GM12864 (cell line): Measurements from ENCODE around the gene OR10A5.
"Not testable (repeated sequence)": the region's sequence is repeated elsewhere in the genome, so short reads cannot be mapped to it uniquely, and the experiment has no call there.

ENCODE experiments used
- DNase-seq: peaks from one replicate; pipeline ENCODE4 v3.0.0-alpha.2; 2011; ENCODE audit warnings: low read depth
- H3K4me3 ChIP-seq: 2 replicates; pipeline ENCODE4 v1.5.1; 2011; ENCODE audit warnings: mild to moderate bottlenecking, low read depth, low read length, control low read depth
- CTCF ChIP-seq: IDR thresholded peaks from 2 replicates; pipeline ENCODE4 v1.5.1; 2011; ENCODE audit warnings: low read depth, mild to moderate bottlenecking, moderate library complexity, low read length, control low read depth, inconsistent platforms; ENCODE audit errors: missing control alignments

OR10A5 gene

GRCh38 chr11:6844356-6844755 lies 1.1 kb upstream of the OR10A5 start:
- no peak for DNase-seq
- no peak for TF ChIP-seq CTCF
- no peak overlapping the region for H3K4me3 ChIP-seq

GRCh38 chr11:6850526-6850925 lies 5.0 kb downstream of the OR10A5 start:
- H3K4me3 ChIP-seq = no peak overlapping the region
- DNase-seq = no peak
- TF ChIP-seq CTCF = no peak

GRCh38 chr11:6854801-6855200 lies 9.3 kb downstream of the OR10A5 start:
- not testable (repeated sequence) for DNase-seq, H3K4me3 ChIP-seq

- H3K4me3 ChIP-seq = no peak overlapping the region
- TF ChIP-seq CTCF = no peak
- no peak for DNase-seq
These were observed 10.6 kb downstream of the OR10A5 start for GRCh38 chr11:6855971-6856541.

GRCh38 chr11:6856871-6857270 lies 11.4 kb downstream of the OR10A5 start:
- no peak overlapping the region for H3K4me3 ChIP-seq
- no peak for TF ChIP-seq CTCF
- no peak for DNase-seq

- H3K4me3 ChIP-seq = no peak within 1 kb of the TSS
- TF ChIP-seq CTCF = no peak
- no peak for DNase-seq
These were observed 17.5 kb downstream of the OR10A5 start, which contains the start of gene OR10A2 for GRCh38 chr11:6862961-6863360. TSS of gene OR10A2 (plus strand) at chr11:6863057. CDS start at chr11:6869755, 6,698 bp downstream.

- no peak for TF ChIP-seq CTCF
- H3K4me3 ChIP-seq = no peak overlapping the region
- DNase-seq = no peak
These were observed 19.0 kb downstream of the OR10A5 start for GRCh38 chr11:6864438-6864837.
